Measurements from ENCODE around the gene INTS3.

DNA sequence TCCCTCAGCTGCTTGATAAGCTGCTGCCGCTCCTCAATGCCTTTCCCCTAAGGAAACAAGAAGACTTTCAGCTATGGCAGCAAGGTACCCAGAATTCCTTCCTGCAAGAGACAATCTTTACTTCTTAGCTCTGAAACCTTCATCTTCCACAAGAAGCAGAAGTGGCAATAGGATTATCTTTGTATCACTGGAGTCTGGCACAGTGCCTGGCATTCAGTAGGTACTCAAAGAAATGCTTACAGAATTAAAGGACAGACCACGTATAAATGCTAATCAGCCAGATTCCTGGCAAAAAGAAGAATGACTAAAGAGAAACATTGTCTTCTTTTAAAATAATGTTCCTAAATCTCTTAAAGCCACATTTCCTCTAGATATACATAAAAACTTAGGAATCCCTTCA lies 91.0 kb downstream of the INTS3 start:
- TF ChIP-seq, protein P1, sequence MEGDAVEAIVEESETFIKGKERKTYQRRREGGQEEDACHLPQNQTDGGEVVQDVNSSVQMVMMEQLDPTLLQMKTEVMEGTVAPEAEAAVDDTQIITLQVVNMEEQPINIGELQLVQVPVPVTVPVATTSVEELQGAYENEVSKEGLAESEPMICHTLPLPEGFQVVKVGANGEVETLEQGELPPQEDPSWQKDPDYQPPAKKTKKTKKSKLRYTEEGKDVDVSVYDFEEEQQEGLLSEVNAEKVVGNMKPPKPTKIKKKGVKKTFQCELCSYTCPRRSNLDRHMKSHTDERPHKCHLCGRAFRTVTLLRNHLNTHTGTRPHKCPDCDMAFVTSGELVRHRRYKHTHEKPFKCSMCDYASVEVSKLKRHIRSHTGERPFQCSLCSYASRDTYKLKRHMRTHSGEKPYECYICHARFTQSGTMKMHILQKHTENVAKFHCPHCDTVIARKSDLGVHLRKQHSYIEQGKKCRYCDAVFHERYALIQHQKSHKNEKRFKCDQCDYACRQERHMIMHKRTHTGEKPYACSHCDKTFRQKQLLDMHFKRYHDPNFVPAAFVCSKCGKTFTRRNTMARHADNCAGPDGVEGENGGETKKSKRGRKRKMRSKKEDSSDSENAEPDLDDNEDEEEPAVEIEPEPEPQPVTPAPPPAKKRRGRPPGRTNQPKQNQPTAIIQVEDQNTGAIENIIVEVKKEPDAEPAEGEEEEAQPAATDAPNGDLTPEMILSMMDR (IDR thresholded peaks at IDR 0.05; ENCODE audit: poor library complexity, severe bottlenecking) = no peak
- TF ChIP-seq TAF1 (IDR thresholded peaks at IDR 0.05; ENCODE audit: low read depth) (no peak), POLR2AphosphoS5 (IDR thresholded peaks at IDR 0.05) (no peak), EP300 (conservative IDR thresholded peaks at IDR 0.05; ENCODE audit: poor library complexity, severe bottlenecking) (no peak), RAD21 (conservative IDR thresholded peaks at IDR 0.05) (no peak)
- TF ChIP-seq, protein P2, sequence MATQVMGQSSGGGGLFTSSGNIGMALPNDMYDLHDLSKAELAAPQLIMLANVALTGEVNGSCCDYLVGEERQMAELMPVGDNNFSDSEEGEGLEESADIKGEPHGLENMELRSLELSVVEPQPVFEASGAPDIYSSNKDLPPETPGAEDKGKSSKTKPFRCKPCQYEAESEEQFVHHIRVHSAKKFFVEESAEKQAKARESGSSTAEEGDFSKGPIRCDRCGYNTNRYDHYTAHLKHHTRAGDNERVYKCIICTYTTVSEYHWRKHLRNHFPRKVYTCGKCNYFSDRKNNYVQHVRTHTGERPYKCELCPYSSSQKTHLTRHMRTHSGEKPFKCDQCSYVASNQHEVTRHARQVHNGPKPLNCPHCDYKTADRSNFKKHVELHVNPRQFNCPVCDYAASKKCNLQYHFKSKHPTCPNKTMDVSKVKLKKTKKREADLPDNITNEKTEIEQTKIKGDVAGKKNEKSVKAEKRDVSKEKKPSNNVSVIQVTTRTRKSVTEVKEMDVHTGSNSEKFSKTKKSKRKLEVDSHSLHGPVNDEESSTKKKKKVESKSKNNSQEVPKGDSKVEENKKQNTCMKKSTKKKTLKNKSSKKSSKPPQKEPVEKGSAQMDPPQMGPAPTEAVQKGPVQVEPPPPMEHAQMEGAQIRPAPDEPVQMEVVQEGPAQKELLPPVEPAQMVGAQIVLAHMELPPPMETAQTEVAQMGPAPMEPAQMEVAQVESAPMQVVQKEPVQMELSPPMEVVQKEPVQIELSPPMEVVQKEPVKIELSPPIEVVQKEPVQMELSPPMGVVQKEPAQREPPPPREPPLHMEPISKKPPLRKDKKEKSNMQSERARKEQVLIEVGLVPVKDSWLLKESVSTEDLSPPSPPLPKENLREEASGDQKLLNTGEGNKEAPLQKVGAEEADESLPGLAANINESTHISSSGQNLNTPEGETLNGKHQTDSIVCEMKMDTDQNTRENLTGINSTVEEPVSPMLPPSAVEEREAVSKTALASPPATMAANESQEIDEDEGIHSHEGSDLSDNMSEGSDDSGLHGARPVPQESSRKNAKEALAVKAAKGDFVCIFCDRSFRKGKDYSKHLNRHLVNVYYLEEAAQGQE (IDR thresholded peaks at IDR 0.05; ENCODE audit: borderline replicate concordance) = no peak
